HCEC 1CT (cell line): ENCODE data around the gene ENTPD3.
A peak's percentile ranks its signal among the peaks of the same experiment; 100 is the strongest.
"Not testable (repeated sequence)": the region's sequence is repeated elsewhere in the genome, so short reads cannot be mapped to it uniquely, and the experiment has no call there.

Source experiments
- DNase-seq: peaks from one replicate; pipeline ENCODE4 v3.0.0-alpha.2; 2017

The ENTPD3 gene

DNA sequence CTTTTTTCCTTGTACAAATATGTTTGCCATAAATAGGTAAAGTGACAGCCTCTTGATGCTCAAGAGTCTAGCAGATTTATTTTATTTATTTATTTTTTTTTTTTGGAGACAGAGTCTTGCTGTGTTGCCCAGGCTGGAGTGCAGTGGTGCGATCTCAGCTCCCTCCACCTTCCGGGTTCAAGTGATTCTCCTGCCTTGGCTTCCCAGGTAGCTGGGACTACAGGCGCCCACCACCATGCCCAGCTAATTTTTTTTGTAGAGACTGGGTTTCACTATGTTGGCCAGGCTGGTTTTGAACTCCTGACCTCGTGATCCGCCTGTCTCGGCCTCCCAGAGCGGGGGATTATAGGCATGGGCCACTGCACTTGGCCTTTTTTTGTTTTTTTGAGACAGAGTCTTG, 75.9 kb downstream of the ENTPD3 start:
- not testable (repeated sequence) for DNase-seq

DNA sequence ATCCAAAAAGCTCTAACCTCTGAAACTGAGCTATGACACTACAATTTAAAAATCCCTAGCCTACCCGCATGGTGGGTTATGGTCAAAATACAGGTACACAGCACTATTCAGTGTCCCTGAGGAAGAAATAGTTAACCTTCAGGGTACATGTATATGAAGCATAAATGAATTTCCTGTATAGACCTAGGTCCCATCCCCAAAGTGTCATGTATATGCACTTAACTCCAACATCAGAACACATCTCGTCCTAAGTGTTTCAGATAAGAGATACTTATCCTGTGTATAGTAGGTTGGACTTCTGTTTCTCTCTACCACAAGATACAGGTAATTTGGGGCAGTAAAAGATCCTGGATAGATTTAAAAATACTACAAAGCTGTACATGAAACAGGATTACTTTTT, 76.6 kb downstream of the ENTPD3 start:
- DNase-seq: no peak

DNA sequence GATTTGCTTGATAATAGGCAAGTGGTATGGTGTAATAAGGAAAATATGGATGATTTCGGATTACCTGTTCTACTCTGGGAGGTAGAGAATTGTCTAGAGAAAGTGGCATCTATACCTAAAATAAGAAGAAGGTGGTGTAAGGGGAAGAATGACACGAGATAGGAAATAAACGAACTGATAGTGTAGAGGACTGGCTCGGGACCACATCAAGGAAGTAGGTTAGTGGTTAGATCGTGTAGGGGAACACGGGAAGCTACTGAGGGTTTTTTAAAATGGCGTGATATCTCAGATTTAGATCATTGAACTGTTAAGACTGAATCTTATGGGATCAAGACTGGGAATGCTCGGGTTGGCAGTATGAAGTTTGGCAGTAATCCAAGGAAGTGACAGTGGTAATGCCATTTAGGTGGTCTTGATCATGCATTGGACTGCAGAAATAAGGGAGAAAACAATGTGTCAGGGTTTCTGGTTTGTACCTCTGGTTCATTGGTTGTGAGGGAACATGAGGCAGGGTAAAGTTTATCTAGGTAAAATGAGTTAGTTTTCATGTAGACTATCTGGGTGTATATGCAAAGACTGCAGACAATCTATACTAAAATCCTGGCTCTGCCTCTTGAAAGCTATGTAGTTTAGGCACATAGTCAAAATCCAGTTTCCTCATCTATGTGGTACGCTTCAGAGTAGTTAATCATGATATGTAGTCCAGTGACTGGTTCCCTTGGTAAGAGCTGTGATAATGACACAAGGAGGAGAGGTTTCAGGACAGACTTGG, 77.5 kb downstream of the ENTPD3 start:
- no peak for DNase-seq

DNA sequence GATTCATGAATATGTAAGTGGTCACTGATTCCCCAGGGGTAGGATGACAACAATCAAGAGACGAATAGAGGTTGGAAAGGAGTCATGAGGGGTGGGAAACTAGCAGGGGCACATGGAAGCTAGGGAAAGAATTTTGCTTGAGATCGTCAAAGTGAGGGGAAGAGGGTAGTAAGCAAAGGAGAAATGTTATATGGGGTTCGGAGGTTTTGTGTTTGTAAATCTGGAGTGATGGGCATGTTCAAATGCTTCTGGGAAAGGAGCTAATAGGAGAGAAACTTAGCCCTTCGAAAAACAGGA, 78.1 kb downstream of the ENTPD3 start:
- no peak for DNase-seq

GRCh38 chr3:40465456-40465855, 78.5 kb downstream of the ENTPD3 start:
- no peak for DNase-seq

DNA sequence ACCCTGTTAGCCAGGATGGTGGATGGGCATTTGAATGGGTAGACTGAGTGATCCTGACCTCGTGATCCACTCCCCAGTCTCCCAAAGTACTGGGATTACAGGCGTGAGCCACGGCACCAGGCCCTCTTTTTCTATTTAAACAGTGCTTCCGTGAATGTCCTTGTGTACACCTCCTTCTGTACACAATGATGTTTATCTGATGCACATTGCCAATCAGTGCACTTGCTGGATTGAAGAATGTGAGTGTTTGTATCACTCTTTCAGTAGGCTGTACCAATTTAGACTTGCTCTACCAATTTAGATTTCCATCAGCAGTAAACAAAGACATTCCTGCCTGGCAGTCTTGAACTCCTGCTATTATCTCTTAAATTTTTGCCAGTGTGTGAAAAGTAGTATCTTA, 81.0 kb downstream of the ENTPD3 start:
- DNase-seq: no peak

DNA sequence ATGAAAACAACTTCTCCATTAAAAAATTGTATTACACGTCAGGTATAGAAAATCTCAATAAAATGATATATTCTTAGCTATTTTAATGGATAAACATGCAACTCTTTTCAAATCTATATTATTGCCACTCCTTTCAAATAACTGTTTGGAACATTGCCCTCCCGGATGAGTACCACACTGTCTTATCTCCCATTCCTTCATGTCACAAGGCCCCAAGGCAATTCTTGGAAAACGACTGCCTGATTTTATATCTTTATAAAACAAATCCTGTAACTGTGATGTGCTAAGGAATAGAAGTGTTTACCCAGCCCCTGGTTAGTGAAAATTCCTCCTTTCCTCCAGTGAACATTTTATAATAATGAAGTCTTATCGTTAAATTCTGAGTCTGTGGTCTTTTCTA, 83.7 kb downstream of the ENTPD3 start:
- DNase-seq: no peak

DNA sequence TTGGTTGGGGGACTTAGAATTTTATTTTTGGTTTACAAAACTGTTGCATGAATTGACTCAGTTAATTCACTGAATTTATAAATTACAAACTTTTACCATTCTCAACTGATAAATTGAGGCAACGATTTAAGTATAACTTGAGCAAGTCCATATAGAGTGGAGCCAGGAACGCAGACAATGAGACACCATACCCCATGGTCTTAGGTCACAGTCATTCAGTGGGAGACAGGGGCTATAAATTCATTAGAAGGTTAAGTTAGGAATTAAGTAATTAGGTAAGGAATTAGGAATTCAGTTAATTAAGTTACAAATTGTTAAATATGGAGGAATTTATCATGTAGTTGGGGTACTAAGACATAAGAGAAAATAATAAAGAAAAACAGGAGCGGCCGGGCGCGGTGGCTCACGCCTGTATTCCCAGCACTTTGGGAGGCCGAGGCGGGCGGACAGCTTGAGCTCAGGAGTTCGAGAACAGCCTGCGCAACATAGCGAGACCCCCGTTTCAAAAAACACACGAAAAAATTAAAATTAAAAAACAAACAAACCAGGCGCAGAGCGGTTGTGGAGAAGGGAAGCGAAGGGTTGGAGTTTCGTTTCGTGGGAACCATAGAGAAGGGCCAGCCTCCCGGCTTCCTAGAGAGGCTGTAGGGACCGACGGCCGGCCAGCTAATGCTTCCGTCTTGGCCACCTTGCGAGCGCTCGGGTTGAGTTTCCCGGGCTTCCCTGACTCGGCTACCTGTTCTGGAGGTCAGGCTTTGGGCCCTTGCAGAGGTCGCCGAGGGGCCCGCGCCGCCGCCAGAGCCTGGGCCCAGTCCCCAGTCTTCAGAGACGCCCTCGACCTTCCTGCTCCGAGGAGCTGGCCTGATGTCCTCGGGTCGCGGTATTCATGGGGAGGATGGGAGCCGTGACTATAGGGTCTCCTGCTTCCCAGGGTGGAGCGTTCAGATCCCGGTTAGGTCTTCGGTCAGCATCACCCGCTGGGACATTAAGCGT, 89.8 kb downstream of the ENTPD3 start, which contains the start of gene ZNF619:
ZNF619 (plus strand) TSS at position 645 of the 993 bp plus-strand sequence. CDS start 858 bp downstream, outside the sequence.
- peak; percentile 65 for DNase-seq

GRCh38 chr3:40477666-40478065, 90.7 kb downstream of the ENTPD3 start:
- DNase-seq: no peak
